Cerebellar cortex (tissue), 1 donor: ENCODE data around the gene C1orf226.
A peak's percentile ranks its signal among the peaks of the same experiment; 100 is the strongest.

Source experiments
- DNase-seq: peaks from one replicate; pipeline ENCODE4 v3.0.0-alpha.2; 2015; ENCODE audit warnings: low spot score

The C1orf226 gene

DNA sequence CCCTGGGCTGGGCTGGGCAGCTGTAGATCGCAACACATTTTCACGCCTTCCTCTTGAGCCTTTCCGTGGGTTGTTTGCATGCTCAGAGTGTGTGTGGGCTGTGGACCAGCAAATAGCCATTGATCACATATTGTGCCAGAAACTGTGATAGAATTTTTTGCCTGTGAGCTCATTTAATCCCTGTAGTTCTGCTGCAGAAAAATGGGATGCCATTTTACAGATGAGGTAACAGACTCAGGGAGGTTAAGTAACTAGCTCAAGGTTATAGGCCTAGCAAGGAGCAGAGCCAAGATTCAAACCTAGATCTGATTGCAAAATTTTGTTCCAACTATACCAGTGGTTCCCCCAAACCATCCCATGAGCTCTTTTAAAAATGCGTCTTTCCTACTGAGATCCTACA is 15.4 kb upstream of the C1orf226 start:
- DNase-seq = no peak

GRCh38 chr1:162366671-162367070 is 14.9 kb upstream of the C1orf226 start:
- DNase-seq = no peak

DNA sequence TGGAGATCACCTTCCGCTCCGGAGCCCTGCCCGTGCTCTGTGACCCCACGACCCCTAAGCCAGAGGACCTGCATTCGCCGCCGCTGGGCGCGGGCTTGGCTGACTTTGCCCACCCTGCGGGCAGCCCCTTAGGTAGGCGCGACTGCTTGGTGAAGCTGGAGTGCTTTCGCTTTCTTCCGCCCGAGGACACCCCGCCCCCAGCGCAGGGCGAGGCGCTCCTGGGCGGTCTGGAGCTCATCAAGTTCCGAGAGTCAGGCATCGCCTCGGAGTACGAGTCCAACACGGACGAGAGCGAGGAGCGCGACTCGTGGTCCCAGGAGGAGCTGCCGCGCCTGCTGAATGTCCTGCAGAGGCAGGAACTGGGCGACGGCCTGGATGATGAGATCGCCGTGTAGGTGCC is 14.5 kb upstream of the C1orf226 start:
- DNase-seq = no peak

- no peak for DNase-seq
Measured at GRCh38 chr1:162367772-162368171, 13.8 kb upstream of the C1orf226 start.

DNA sequence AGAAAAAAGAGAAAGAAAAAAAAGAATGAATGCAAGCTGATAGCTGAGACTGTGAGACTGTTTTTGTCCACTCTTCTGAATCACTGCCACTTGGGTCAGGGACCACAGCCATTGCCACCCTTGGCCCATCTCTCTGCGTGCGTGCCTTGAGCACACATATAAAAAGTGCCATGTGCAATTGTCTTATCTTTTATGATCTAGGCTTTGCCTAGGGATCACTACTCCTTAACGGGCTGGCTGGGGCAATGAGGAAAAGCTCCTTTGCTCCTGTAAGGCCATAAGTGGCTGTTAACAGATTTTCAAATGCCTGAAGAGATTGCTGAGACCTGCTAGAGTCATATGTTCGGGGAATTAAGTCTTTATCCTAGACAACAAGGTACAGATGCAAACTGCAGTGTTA is 13.1 kb upstream of the C1orf226 start:
- DNase-seq = no peak

DNA sequence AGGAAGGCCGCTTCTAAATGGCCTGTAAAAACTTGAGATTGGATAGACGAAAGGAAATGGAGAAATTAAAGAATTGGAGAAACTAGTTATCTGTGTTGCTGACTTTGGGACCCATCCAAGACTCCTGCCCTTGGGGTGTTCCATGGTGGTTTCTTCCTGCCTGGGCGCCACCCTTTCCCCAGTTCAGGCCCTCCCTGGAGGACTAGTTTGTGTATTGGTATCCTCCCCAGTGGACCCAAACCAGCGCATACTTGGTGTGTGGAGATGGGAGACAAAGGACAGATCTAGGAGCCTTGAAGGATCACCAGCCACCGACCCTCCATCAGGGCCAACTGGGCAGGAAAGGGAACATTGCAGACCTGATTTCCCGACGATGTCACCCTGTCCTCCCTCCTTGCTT is 12.0 kb upstream of the C1orf226 start:
- DNase-seq = no peak

DNA sequence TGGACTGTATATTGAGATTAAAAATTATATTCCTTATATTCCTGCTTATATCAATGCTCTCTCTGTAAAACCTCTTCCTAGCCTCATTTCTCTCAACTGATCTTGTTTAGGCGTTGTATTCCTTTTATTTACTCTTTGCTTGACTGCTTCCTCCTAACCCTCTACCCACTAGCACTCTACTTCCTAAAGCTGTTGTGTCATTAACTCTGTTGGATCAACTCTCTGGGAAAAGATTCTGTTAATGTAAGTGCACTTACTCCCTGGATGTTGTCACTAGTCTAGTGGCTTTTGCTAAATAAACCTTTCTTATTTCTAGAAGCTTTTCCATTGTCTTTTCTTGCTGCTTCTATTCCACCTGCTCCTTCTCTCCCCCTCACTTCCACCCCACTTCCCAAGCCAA is 11.4 kb upstream of the C1orf226 start:
- DNase-seq = no peak

GRCh38 chr1:162370721-162371120 is 10.8 kb upstream of the C1orf226 start:
- no peak for DNase-seq

- DNase-seq = no peak
Measured at GRCh38 chr1:162371611-162372010, 9.9 kb upstream of the C1orf226 start.

GRCh38 chr1:162372159-162373071 is 9.1 kb upstream of the C1orf226 start:
- DNase-seq = no peak

DNA sequence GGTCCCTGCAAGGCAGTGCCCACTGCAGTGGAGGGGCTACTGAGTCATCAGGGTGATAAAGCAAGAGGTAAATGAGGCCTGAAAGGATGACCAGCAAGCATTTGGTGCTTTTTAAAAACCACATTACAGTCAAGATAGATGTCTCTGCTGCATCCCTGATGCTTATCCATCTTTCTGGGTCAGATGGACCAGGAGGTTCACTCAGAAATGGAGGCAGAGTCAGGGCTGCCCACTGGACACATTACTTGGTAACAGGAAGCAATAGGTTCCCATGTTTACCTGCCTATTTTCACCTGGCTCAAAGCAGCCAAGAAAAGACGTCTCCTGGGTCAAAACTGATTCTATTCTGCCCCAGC is 8.5 kb upstream of the C1orf226 start:
- no peak for DNase-seq

DNA sequence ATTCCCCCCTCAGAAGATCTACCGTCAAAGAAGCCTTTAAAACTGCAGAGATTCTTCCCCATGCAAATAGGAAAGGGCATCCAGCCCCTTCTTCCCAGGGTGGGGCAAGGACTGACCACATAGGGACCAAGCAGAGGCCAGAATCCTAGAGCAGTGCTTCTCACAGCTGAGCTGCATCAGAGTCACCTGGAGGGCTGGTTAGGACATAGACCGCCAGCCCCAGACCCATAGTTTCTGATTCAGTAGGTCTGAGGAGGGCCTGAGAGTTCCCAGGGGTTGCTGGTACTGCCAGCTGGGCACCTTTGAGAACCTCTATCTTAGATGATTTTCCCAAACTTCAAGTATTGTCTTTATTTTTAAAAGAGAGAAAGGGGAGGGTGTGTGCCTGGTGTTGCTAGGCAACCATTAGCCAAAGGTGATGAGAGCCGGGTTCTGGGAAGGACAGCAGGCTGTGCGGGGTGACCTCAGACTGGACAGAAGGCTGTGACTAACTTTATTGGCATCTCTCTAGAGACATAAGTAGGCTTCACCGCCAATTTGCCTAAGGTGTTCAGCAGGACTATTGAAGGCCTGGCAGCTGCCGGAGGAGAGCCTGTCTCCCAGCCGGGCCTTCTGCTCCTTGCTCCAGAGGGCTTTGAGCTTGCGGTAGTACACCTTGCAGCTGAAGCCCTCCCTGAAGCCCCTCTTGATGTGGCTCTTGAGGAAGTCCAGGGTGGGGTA is 7.8 kb upstream of the C1orf226 start:
- peak; percentile 19 for DNase-seq

DNA sequence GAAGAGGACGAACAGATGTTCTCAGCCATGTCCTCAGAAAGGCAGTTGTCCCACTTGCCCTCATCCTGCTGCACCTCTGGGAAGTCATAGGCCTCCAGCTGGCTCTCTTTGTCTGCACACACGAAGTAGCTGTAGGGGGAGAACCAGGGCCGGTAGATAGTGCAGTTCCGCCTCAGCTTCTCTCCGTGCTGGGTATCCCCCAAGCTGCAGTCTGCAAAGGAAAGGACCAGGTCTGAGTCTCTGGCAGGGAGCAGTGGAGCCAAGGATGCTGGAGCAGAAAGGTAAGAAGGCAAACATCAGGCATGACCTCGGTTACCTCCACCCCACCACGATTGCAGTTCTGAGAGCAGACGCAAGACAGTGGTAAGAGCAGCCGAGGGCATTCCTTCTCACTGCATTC is 7.1 kb upstream of the C1orf226 start:
- DNase-seq = no peak

- DNase-seq = no peak
Measured at GRCh38 chr1:162375463-162375862, 6.1 kb upstream of the C1orf226 start.

GRCh38 chr1:162376691-162377090 is 4.8 kb upstream of the C1orf226 start, which contains the start of gene SPATA46:
Gene SPATA46, minus strand, starts transcription at chr1:162376854. Its CDS starts 64 bp downstream, at chr1:162376790.
- DNase-seq = no peak

DNA sequence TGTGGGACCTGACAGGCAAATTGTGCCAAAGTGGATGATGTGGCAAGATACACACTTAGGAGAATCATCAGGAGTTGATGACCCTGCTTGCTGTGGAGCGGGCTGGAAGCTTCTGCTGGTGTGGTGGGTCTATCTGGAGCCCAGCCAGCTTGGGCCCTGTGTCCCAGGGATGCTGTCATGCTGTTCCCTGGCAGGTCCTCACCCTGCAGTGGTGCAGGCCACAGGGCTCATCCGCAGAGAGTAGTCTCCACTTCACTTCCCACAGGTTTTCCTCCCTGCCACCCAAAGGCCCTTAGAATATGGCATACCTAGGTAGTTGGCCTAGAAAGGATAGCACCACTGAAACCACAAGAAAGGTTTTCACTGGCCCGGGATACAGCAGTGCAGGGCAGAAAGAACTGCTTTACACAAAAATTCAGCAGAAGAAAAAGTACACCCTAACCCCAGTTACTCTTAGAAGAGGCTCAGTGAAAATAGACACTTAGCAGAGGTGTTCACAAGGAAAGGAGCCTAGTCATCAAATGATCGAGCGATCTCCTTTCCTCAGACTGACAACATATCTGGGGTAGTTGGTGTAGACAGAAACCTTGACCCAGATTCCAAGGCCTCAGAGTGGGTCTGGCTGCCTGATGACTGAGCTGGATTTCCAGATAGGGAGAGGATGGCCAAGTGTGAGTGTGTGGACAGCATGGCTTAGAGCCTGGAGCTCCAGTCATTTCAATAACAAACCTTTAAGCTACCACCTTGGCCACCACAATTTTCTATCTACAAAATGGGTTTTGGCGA is 1.3 kb upstream of the C1orf226 start:
- no peak for DNase-seq

DNA sequence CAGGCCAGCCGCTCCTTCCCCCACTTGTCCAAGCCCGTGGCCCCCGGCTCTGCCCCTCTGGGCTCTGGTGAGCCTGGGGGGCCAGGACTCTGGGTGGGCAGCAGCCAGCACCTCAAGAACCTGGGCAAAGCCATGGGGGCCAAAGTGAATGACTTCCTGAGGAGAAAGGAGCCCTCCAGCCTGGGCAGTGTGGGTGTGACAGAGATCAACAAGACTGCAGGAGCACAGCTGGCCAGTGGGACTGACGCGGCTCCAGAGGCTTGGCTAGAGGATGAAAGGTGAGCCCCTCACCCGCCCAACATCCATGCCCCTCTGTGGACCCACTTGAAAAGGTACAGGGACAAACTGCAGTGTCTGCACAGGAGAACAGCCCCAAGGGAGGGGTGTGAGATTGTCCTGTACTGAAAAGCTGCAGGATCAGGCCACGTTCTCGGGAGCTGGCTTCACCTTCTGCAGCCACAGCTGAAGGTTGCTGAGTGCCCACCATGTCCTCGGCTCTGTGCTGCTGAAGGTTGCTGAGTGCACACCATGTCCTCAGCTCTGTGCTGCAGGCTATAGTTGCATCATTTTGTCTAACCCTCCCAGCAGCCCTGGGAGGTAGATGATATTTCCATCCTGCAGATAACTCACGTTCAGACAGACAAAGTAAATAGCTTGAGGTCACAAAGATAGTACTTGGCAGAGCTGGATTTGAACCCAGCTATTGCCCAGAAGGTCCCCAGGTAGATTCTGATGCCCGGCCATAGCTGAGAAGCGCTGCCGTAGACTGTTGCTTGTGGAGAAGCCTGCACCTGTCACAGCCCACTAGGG is 618 bp downstream of the C1orf226 start:
- no peak for DNase-seq

DNA sequence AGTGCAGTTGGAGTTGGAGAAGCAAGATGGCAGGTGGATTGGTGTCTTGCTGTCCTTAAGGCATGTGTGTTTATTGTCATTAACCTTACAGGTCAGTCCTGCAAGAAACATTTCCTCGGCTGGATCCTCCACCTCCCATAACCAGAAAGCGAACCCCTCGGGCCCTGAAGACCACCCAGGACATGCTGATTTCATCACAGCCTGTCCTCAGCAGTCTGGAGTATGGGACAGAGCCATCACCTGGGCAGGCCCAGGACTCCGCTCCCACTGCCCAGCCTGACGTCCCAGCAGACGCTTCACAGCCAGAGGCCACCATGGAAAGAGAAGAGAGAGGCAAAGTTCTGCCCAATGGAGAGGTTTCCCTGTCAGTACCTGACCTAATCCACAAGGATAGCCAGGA is 1.6 kb downstream of the C1orf226 start:
- no peak for DNase-seq

DNA sequence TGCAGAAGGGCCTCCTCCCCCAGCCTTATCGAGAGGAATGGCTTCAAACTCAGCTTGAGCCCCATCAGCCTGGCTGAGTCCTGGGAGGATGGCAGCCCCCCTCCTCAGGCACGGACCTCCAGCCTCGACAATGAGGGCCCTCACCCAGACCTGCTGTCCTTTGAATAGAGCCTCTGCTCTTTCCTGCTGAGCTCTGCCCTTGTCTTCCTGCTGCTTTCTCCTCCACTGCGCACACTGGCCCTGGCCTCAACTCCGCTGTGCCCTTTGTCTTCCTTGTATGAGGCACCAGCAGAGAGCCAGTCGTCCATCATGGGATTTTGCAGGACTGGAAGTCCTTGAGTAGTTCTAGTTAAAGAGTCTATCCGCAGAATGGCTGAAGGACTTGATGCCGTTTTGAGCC is 2.0 kb downstream of the C1orf226 start:
- no peak for DNase-seq

- no peak for DNase-seq
Measured at GRCh38 chr1:162384116-162384515, 2.6 kb downstream of the C1orf226 start.

GRCh38 chr1:162384601-162385279 is 3.2 kb downstream of the C1orf226 start:
- no peak for DNase-seq
